Parathyroid adenoma (tissue), 2 donors: ENCODE results near the gene GHITM.
"Not testable (repeated sequence)": the region's sequence is repeated elsewhere in the genome, so short reads cannot be mapped to it uniquely, and the experiment has no call there.

Experiments
- H2AFZ ChIP-seq: fragments of 300-600 bp; sonication (generic); one replicate; pipeline ENCODE4 v1.7.0; 2017; ENCODE audit warnings: antibody characterized with exemption, mild to moderate bottlenecking
- H3K27ac ChIP-seq: fragments of 300-600 bp; sonication (generic); one replicate; pipeline ENCODE4 v1.7.0; 2017
- H3K27me3 ChIP-seq: fragments of 300-600 bp; sonication (generic); one replicate; pipeline ENCODE4 v1.7.0; 2017; ENCODE audit warnings: low read length; ENCODE audit not compliant: control insufficient read depth, insufficient read depth
- H3K36me3 ChIP-seq: fragments of 300-600 bp; sonication (generic); one replicate; pipeline ENCODE4 v1.7.0; 2017; ENCODE audit warnings: low read length; ENCODE audit not compliant: control insufficient read depth, insufficient read depth
- H3K4me1 ChIP-seq: fragments of 300-600 bp; sonication (generic); one replicate; pipeline ENCODE4 v1.7.0; 2017; ENCODE audit warnings: control low read depth
- H3K4me2 ChIP-seq: fragments of 300-600 bp; sonication (generic); one replicate; pipeline ENCODE4 v1.7.0; 2017; ENCODE audit warnings: low read length
- H3K4me3 ChIP-seq: fragments of 300-600 bp; sonication (generic); one replicate; pipeline ENCODE4 v1.7.0; 2017; ENCODE audit warnings: low read depth, low read length
- H3K79me2 ChIP-seq: fragments of 300-600 bp; sonication (generic); one replicate; pipeline ENCODE4 v1.7.0; 2017; ENCODE audit warnings: control low read depth
- H3K9ac ChIP-seq: fragments of 300-600 bp; sonication (generic); one replicate; pipeline ENCODE4 v1.7.0; 2017; ENCODE audit warnings: mild to moderate bottlenecking
- H3K9me3 ChIP-seq: fragments of 300-600 bp; sonication (generic); one replicate; pipeline ENCODE4 v1.7.0; 2017; ENCODE audit warnings: low read length; ENCODE audit not compliant: control insufficient read depth
- CTCF ChIP-seq: fragments of 300-600 bp; sonication (generic); IDR thresholded peaks from one replicate; pipeline ENCODE4 v1.7.0; 2017; ENCODE audit warnings: antibody characterized with exemption, mild to moderate bottlenecking
- donor health status: primary hyperparathyroidism.

GHITM gene

GRCh38 chr10:84163996-84164395 is 24.7 kb downstream of the GHITM start:
- no peaks in the 10 kb centered on the region for H3K79me2 ChIP-seq
- peaks cover 6% of the 10 kb centered on the region for H3K4me1 ChIP-seq
- H3K4me2 ChIP-seq: no peak overlapping the region
- H3K27ac ChIP-seq: no peak overlapping the region
- H3K4me3 ChIP-seq: no peak overlapping the region
- H2AFZ ChIP-seq: no peak overlapping the region
- H3K27me3 ChIP-seq: no peaks in the 10 kb centered on the region
- no peak for TF ChIP-seq CTCF
- H3K9me3 ChIP-seq: no peaks in the 10 kb centered on the region
- H3K36me3 ChIP-seq: no peaks in the 10 kb centered on the region
- H3K9ac ChIP-seq: no peak overlapping the region

- H3K4me2 ChIP-seq: no peak overlapping the region
- no peak overlapping the region for H3K4me3 ChIP-seq
- no peaks in the 10 kb centered on the region for H3K27me3 ChIP-seq
- no peaks in the 10 kb centered on the region for H3K36me3 ChIP-seq
- H3K9me3 ChIP-seq: no peaks in the 10 kb centered on the region
- no peak for TF ChIP-seq CTCF
- H3K9ac ChIP-seq: no peak overlapping the region
- H2AFZ ChIP-seq: no peak overlapping the region
- H3K27ac ChIP-seq: no peak overlapping the region
- H3K79me2 ChIP-seq: no peaks in the 10 kb centered on the region
- peaks cover 3% of the 10 kb centered on the region for H3K4me1 ChIP-seq
These were observed 25.1 kb downstream of the GHITM start for GRCh38 chr10:84164442-84164841.

GRCh38 chr10:84166620-84167288 is 27.4 kb downstream of the GHITM start:
- H3K27ac ChIP-seq: no peak overlapping the region
- no peak overlapping the region for H3K4me2 ChIP-seq
- H3K4me1 ChIP-seq: no peaks in the 10 kb centered on the region
- no peak overlapping the region for H3K9ac ChIP-seq
- no peaks in the 10 kb centered on the region for H3K9me3 ChIP-seq
- no peak for TF ChIP-seq CTCF
- no peaks in the 10 kb centered on the region for H3K27me3 ChIP-seq
- H3K79me2 ChIP-seq: no peaks in the 10 kb centered on the region
- H3K36me3 ChIP-seq: no peaks in the 10 kb centered on the region
- H2AFZ ChIP-seq: no peak overlapping the region
- no peak overlapping the region for H3K4me3 ChIP-seq

- H3K27me3 ChIP-seq: not testable (repeated sequence)
These were observed 28.0 kb downstream of the GHITM start for GRCh38 chr10:84167289-84167653.

GRCh38 chr10:84168382-84168781 is 29.1 kb downstream of the GHITM start:
- H3K9me3 ChIP-seq, H3K4me3 ChIP-seq, H3K79me2 ChIP-seq, H2AFZ ChIP-seq, H3K4me2 ChIP-seq, H3K36me3 ChIP-seq, H3K4me1 ChIP-seq, H3K27me3 ChIP-seq, H3K9ac ChIP-seq, H3K27ac ChIP-seq: not testable (repeated sequence)

More at GRCh38 chr10:84167289-84167653, 28.0 kb downstream of the GHITM start:
- H3K4me1 ChIP-seq, H3K9ac ChIP-seq, H3K4me3 ChIP-seq, H3K36me3 ChIP-seq, H2AFZ ChIP-seq, H3K9me3 ChIP-seq, H3K79me2 ChIP-seq, H3K27ac ChIP-seq, H3K4me2 ChIP-seq: not testable (repeated sequence)

- not testable (repeated sequence) for H3K4me3 ChIP-seq, H3K79me2 ChIP-seq, H3K27me3 ChIP-seq, H3K9me3 ChIP-seq, H2AFZ ChIP-seq, H3K4me1 ChIP-seq, H3K27ac ChIP-seq, H3K36me3 ChIP-seq, H3K4me2 ChIP-seq, H3K9ac ChIP-seq
These were observed 31.9 kb downstream of the GHITM start for GRCh38 chr10:84171237-84171636.

GRCh38 chr10:84171700-84172466 is 32.6 kb downstream of the GHITM start:
- H3K79me2 ChIP-seq, H3K27me3 ChIP-seq, H3K9ac ChIP-seq, H3K36me3 ChIP-seq, H3K27ac ChIP-seq, H3K4me3 ChIP-seq, H3K4me1 ChIP-seq, H2AFZ ChIP-seq, H3K9me3 ChIP-seq, H3K4me2 ChIP-seq: not testable (repeated sequence)
